ENCODE measurements around the gene SNORC. TPM values are rescaled to one million over a fixed set of nuclear protein-coding genes. Genes with fewer than 3 reads are reported as not detected.
A peak's percentile ranks its signal among the peaks of the same experiment; 100 is the strongest.

Gene SNORC
- total RNA-seq, 6 experiments from 2014 or later: 2.0 to 14.5 (median 9.1) TPM

DNA sequence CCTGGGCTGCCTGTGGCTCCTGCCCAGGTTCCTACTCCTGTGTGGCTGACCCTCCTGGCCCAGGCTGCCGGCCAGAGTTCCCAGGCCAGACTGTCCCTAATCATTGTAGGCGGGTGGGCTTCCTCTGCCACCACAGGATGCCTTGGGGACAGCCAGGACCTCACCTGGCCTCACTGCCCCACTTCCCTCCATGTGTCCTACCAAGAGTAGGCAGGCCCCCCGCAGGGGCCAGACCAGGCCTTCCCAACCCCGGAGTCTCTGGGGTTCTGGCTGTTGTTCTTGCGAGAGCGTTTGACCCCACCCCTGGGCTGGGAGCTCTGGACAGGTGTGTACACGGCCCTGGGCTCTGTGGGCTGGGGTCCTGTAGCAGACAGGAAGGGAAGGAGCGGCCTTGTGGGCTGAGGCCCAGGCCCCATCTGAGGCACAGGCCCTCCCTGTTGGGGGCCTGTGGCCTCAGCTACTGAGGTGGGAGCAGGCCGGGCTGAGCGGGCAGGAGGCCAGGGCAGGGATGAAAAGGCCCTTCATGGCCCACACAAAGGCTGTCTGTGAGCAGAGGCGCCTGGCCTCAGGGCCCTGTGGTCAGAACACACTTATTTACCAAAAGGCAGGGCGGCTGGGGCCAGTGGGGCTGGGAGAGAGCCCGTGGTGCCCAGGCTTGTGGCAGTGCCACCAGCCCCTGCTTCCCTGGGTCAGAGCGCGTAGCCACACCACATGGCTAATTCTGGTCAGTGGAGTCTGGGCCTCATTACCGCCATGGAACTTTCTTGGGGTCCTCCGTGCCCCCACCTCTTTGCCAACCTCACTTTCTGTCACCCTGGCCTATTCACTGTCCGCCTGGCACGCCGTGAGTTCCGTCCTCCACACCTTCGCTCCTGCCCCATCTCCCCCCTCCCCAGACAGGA is 2.0 kb downstream of the SNORC start:
- WGBS (ENCODE audit: insufficient coverage, low coverage, low lambda C conversion rate, missing lambda C conversion rate): 100% methylated on average over 3 of the region's 22 CpGs
- Histone ChIP-seq H3K4me1 (peaks cover 0 to 28% (median 7%) of the 10 kb centered on the region in 4 donors), H3K36me3 (no peaks in the 10 kb centered on the region), H3K27ac (peak overlapping the region in 1 of 3 donors; percentile 16), H3K4me3 (no peak overlapping the region), H3K9me3 (no peaks in the 10 kb centered on the region), H3K27me3 (no peaks in the 10 kb centered on the region)
- DNase-seq (no peak), ATAC-seq (no peak)
- TF ChIP-seq POLR2A (IDR thresholded peaks at IDR 0.05) (no peak), CTCF (IDR thresholded peaks at IDR 0.05) (no peak)
- intact Hi-C loops (cut with DNase I): no loop called here

GRCh38 chr2:232872826-232873225 is 2.8 kb downstream of the SNORC start:
- peak in 1 of 3 donors; percentile 44 for DNase-seq
- no peak for ATAC-seq
- Histone ChIP-seq H3K4me1 (peaks cover 0 to 28% (median 7%) of the 10 kb centered on the region in 4 donors), H3K9me3 (no peaks in the 10 kb centered on the region), H3K4me3 (no peak overlapping the region), H3K36me3 (no peaks in the 10 kb centered on the region), H3K27me3 (no peaks in the 10 kb centered on the region), H3K27ac (peak overlapping the region in 1 of 3 donors; percentile 89)
- 97% methylated on average over 5 of the region's 9 CpGs for WGBS (ENCODE audit: insufficient coverage, low coverage, low lambda C conversion rate, missing lambda C conversion rate)
- TF ChIP-seq POLR2A (IDR thresholded peaks at IDR 0.05) (no peak), CTCF (IDR thresholded peaks at IDR 0.05) (no peak)
- intact Hi-C loops (cut with DNase I): no loop called here

GRCh38 chr2:232873292-232873908 is 3.3 kb downstream of the SNORC start:
- no peaks in the 10 kb centered on the region for H3K27me3 ChIP-seq
- DNase-seq (peak in 1 of 3 donors; percentile 49), ATAC-seq (no peak)
- no peaks in the 10 kb centered on the region for H3K36me3 ChIP-seq
- peak overlapping the region in 2 of 3 donors; percentile 24 to 89 for H3K27ac ChIP-seq
- H3K9me3 ChIP-seq: no peaks in the 10 kb centered on the region
- intact Hi-C loops (cut with DNase I): no loop called here
- no peak overlapping the region for H3K4me3 ChIP-seq
- H3K4me1 ChIP-seq: peaks cover 0 to 28% (median 7%) of the 10 kb centered on the region in 4 donors
- no peak for TF ChIP-seq CTCF (IDR thresholded peaks at IDR 0.05)
- TF ChIP-seq POLR2A (IDR thresholded peaks at IDR 0.05): no peak
- 100% methylated on average over 3 of the region's 14 CpGs for WGBS (ENCODE audit: insufficient coverage, low coverage, low lambda C conversion rate, missing lambda C conversion rate)

GRCh38 chr2:232873909-232874641 is 4.0 kb downstream of the SNORC start:
- Histone ChIP-seq H3K4me3 (no peak overlapping the region), H3K27me3 (no peaks in the 10 kb centered on the region), H3K27ac (peak overlapping the region; percentile 24 to 89 (median 38)), H3K4me1 (peaks cover 0 to 28% (median 7%) of the 10 kb centered on the region in 4 donors), H3K9me3 (no peaks in the 10 kb centered on the region), H3K36me3 (no peaks in the 10 kb centered on the region)
- DNase-seq (peak in 1 of 3 donors; percentile 55), ATAC-seq (peak; percentile 17 to 57 (median 34))
- intact Hi-C loops (cut with DNase I): no loop called here
- WGBS (ENCODE audit: insufficient coverage, low coverage, low lambda C conversion rate, missing lambda C conversion rate): 11% methylated on average over 4 of the region's 6 CpGs
- TF ChIP-seq CTCF (IDR thresholded peaks at IDR 0.05) (no peak), POLR2A (IDR thresholded peaks at IDR 0.05) (no peak)

Data from right lobe of liver (tissue), 6 donors.